K562 (cell line): Measurements from ENCODE around the gene CCDC187. TPM values are rescaled to one million over a fixed set of nuclear protein-coding genes. Genes with fewer than 3 reads are reported as not detected.

Source experiments
- ATAC-seq: fragments of 200-7000 bp; cut with Tn5 transposase; 3 replicates; pipeline ENCODE4 v1.9.1; 2020; ENCODE audit warnings: moderate library complexity
- BruUV-seq: library from RNA; stranded (reverse); fragments of 400-500 nt; replicated peaks from 2 replicates; lab custom pipeline; 2021; lab: Mats Ljungman, UMichigan
- CTCF ChIA-PET: fragments of 300-600 bp; formaldehyde crosslinking; extraction: SDS; loops from one replicate; lab custom pipeline; 2021; ENCODE audit warnings: low intra/inter-chr PET ratio; lab: Yijun Ruan, JAX
- POLR2A ChIA-PET: fragments of 300-600, 350-650 bp; sonication (Branson Sonifier 250); formaldehyde crosslinking; extraction: SDS; loops from one replicate; lab custom pipeline; 2021; ENCODE audit warnings: antibody characterized with exemption, inconsistent platforms; lab: Yijun Ruan, JAX
- DNase-seq, 4 experiments: peaks; one replicate each; pipeline versions ENCODE4 v3.0.0 to v3.0.0-alpha.2; 2011 to 2018; ENCODE audit warnings: low spot score in 3 of 4, mixed read lengths in 3 of 4; ENCODE audit errors: extremely low read depth in 1 of 4
- FAIRE-seq: peaks from 2 replicates; lab custom pipeline; 2011; peaks lifted over from hg19 to GRCh38; lab: Jason Lieb, UNC
- H2AFZ ChIP-seq: 2 replicates; pipeline ENCODE4 v1.6.0; 2011; ENCODE audit warnings: low read depth, low read length, control low read depth, inconsistent platforms
- H3K27ac ChIP-seq: fragments of 200-600 bp; 3 replicates; pipeline ENCODE4 v1.8.0; 2011; ENCODE audit warnings: low read depth, mild to moderate bottlenecking, control low read depth, inconsistent platforms, low read length, moderate library complexity, mixed read lengths; ENCODE audit errors: extremely low read depth
- H3K27me3 ChIP-seq, 2 experiments: fragments of 300-600 bp in 1 of 2; 2 replicates in 1 of 2; 3 replicates in 1 of 2; pipeline versions ENCODE4 v1.6.0 to v1.8.0; 2011; ENCODE audit warnings: inconsistent platforms in 2 of 2, low read length in 2 of 2, mild to moderate bottlenecking in 1 of 2, mixed read lengths in 1 of 2, moderate library complexity in 1 of 2; ENCODE audit not compliant: control insufficient read depth in 2 of 2, insufficient read depth in 2 of 2
- H3K36me3 ChIP-seq: fragments of 300-600 bp; 3 replicates; pipeline ENCODE4 v1.8.0; 2011; ENCODE audit warnings: mild to moderate bottlenecking, low read length, inconsistent platforms; ENCODE audit not compliant: control insufficient read depth, insufficient read depth
- H3K4me1 ChIP-seq, 2 experiments: fragments of 200-600 bp in 1 of 2; replicated peaks in 1 of 2; 2 replicates in 1 of 2; 3 replicates in 1 of 2; pipeline versions ENCODE4 v1.5.1 to v1.8.0; 2011; ENCODE audit warnings: inconsistent platforms in 2 of 2, low read length in 2 of 2, mild to moderate bottlenecking in 1 of 2, mixed read lengths in 1 of 2, moderate library complexity in 1 of 2; ENCODE audit not compliant: control insufficient read depth in 2 of 2, insufficient read depth in 2 of 2
- H3K4me2 ChIP-seq: 2 replicates; pipeline ENCODE4 v1.6.1; 2011; ENCODE audit warnings: low read length, control low read depth, inconsistent platforms, mixed read lengths; ENCODE audit not compliant: insufficient read depth
- H3K4me3 ChIP-seq: fragments of 200-600 bp; sonication (generic), shearing (Covaris generic); 2 replicates; pipeline ENCODE4 v1.5.1; 2016; ENCODE audit warnings: control low read depth, inconsistent platforms
- H3K79me2 ChIP-seq: fragments of 200-600 bp; 3 replicates; pipeline ENCODE4 v1.8.0; 2011; ENCODE audit warnings: low read length, inconsistent platforms; ENCODE audit not compliant: control insufficient read depth, insufficient read depth
- H3K9ac ChIP-seq, 2 experiments: 2 replicates each; pipeline versions ENCODE4 v1.6.0 to v1.6.1; 2011; ENCODE audit warnings: low read depth in 2 of 2, low read length in 2 of 2, control low read depth in 1 of 2, inconsistent platforms in 1 of 2, mild to moderate bottlenecking in 1 of 2, mixed read lengths in 1 of 2; ENCODE audit not compliant: insufficient read depth in 1 of 2
- H3K9me1 ChIP-seq: one replicate; pipeline ENCODE4 v1.6.0; 2011; ENCODE audit warnings: inconsistent platforms, mild to moderate bottlenecking, low read length, moderate library complexity; ENCODE audit not compliant: control insufficient read depth, insufficient read depth
- H3K9me3 ChIP-seq: replicated peaks from 2 replicates; pipeline ENCODE4 v1.5.1; 2011; ENCODE audit warnings: low read depth, low read length, inconsistent platforms; ENCODE audit not compliant: control insufficient read depth, insufficient read depth
- H4K20me1 ChIP-seq: replicated peaks from 2 replicates; pipeline ENCODE4 v1.6.1; 2011; ENCODE audit warnings: low read length, inconsistent platforms, mixed read lengths; ENCODE audit not compliant: control insufficient read depth, insufficient read depth
- ESRRA ChIP-seq: fragments of 450-650 bp; IDR thresholded peaks from 2 replicates; pipeline ENCODE4 v1.6.1; 2014; ENCODE audit warnings: low read depth, mild to moderate bottlenecking, moderate library complexity, borderline replicate concordance
- GABPA ChIP-seq: fragments of 200-800 bp; sonication (Bioruptor generic); conservative IDR thresholded peaks from 2 replicates; pipeline ENCODE4 v1.6.1; 2016; ENCODE audit warnings: low read depth, missing genetic modification characterization, missing compliant biosample characterization
- JUNB ChIP-seq: fragments of 450-650 bp; formaldehyde crosslinking; conservative IDR thresholded peaks from 2 replicates; pipeline ENCODE4 v1.4.0; 2020; ENCODE audit warnings: mild to moderate bottlenecking
- JUND ChIP-seq, 2 experiments: IDR thresholded peaks; 2 replicates in 1 of 2; 3 replicates in 1 of 2; pipeline ENCODE4 v1.6.1; 2011; ENCODE audit warnings: borderline replicate concordance in 2 of 2, low read depth in 2 of 2, low read length in 2 of 2, improper control_type of control experiment in 1 of 2, missing biosample characterization in 1 of 2, missing genetic modification characterization in 1 of 2, missing genetic modification reagents in 1 of 2
- NELFE ChIP-seq: IDR thresholded peaks from 2 replicates; pipeline ENCODE4 v1.6.1; 2011; ENCODE audit warnings: mild to moderate bottlenecking; ENCODE audit not compliant: insufficient read depth, insufficient read length
- RBM34 ChIP-seq: fragments of 200-400 bp; formaldehyde crosslinking; IDR thresholded peaks from 2 replicates; pipeline ENCODE4 v1.6.1; 2018; ENCODE audit warnings: low read length, borderline replicate concordance; ENCODE audit not compliant: insufficient read depth
- XRCC3 ChIP-seq: fragments of 450-650 bp; IDR thresholded peaks from 2 replicates; pipeline ENCODE4 v1.6.1; 2017; ENCODE audit warnings: mild to moderate bottlenecking, moderate library complexity
- ZC3H4 ChIP-seq: sonication (generic); formaldehyde crosslinking; IDR thresholded peaks from 2 replicates; pipeline ENCODE4 v1.9.0; 2021; ENCODE audit warnings: missing genetic modification reagents, borderline replicate concordance
- ZNF143 ChIP-seq: sonication (generic); formaldehyde crosslinking; IDR thresholded peaks from 2 replicates; pipeline ENCODE4 v1.9.0; 2022; ENCODE audit warnings: mild to moderate bottlenecking, missing genetic modification reagents
- ZNF146 ChIP-seq: IDR thresholded peaks from one replicate; pipeline ENCODE4 v1.6.1; 2018; ENCODE audit warnings: missing compliant biosample characterization; ENCODE audit not compliant: unreplicated experiment
- ZNF561 ChIP-seq: fragments of 450-650 bp; formaldehyde crosslinking; conservative IDR thresholded peaks from 2 replicates; pipeline ENCODE4 v1.4.0; 2020; ENCODE audit warnings: mild to moderate bottlenecking, moderate library complexity
- ZNF778 ChIP-seq: fragments of 450-650 bp; formaldehyde crosslinking; IDR thresholded peaks from 2 replicates; pipeline ENCODE4 v1.4.0; 2020; ENCODE audit warnings: mild to moderate bottlenecking, moderate library complexity
- WGBS: fragments of 100-300 bp; shearing (Covaris generic); methylation state at CpG from one replicate; pipeline ENCODE4 v1.1.6; 2016; ENCODE audit warnings: low coverage, mixed read lengths; ENCODE audit not compliant: insufficient coverage; ENCODE audit errors: missing lambda C conversion rate; 5-methylcytosine and 5-hydroxymethylcytosine counted together
- in situ Hi-C: fragments of 300-500 bp; cut with MboI; formaldehyde crosslinking; loops from 4 replicates; pipeline ENCODE4 v1.15.0; 2018; ENCODE audit warnings: inconsistent platforms, mixed read lengths
- intact Hi-C: fragments of 100-400 bp; cut with micrococcal nuclease; formaldehyde crosslinking; loops from 2 replicates; pipeline ENCODE4 v1.14.2; 2022
- polyA plus RNA-seq, 8 experiments: library from polyadenylated mRNA; depleted of rRNA in 4 of 8; stranded (reverse) in 5 of 8; unstranded in 3 of 8; fragments of >200 nt; fragmentation: Nextera tagmentation in 2 of 8; fragmentation: Illumina TruSeq in 1 of 8; extraction: Ambion mirVana in 2 of 8; extraction: Trizol in 1 of 8; gene quantifications; 2 replicates each; pipeline versions ENCODE4 v1.2.1 to v1.2.3, GENCODE V29; 2011 to 2014; ENCODE audit warnings: inconsistent platforms in 1 of 8, missing spikeins in 1 of 8
- total RNA-seq, 7 experiments: library from RNA; depleted of rRNA in 6 of 7; stranded (reverse); fragments of >200 nt in 6 of 7; fragmentation: Illumina TruSeq in 2 of 7; extraction: Trizol in 2 of 7; gene quantifications; 2 replicates each; pipeline versions ENCODE4 v1.2.1 to v1.2.3, GENCODE V29; 2011 to 2021; ENCODE audit warnings: low replicate concordance in 1 of 7
- TF ChIP-seq, protein P1 (sequence below): IDR thresholded peaks from 3 replicates; pipeline ENCODE4 v1.6.1; 2011; ENCODE audit warnings: borderline replicate concordance, mild to moderate bottlenecking, moderate library complexity; ENCODE audit not compliant: insufficient read length; ENCODE audit errors: extremely low read depth
- TF ChIP-seq, protein P2 (sequence below): fragments of 250-450 bp; sonication (Bioruptor Pico); IDR thresholded peaks from 2 replicates; pipeline ENCODE4 v1.8.0; 2022; ENCODE audit warnings: inconsistent platforms
- TF ChIP-seq, protein P3 (sequence below): sonication (generic); formaldehyde crosslinking; IDR thresholded peaks from 2 replicates; pipeline ENCODE4 v1.8.0; 2022; ENCODE audit warnings: missing genetic modification reagents, mild to moderate bottlenecking, borderline replicate concordance

Gene CCDC187
- total and polyA plus RNA-seq, 9 of the 15 experiments (the other 6 are each of a cell fraction or from before 2014, with no cell fraction given) = not detected

DNA sequence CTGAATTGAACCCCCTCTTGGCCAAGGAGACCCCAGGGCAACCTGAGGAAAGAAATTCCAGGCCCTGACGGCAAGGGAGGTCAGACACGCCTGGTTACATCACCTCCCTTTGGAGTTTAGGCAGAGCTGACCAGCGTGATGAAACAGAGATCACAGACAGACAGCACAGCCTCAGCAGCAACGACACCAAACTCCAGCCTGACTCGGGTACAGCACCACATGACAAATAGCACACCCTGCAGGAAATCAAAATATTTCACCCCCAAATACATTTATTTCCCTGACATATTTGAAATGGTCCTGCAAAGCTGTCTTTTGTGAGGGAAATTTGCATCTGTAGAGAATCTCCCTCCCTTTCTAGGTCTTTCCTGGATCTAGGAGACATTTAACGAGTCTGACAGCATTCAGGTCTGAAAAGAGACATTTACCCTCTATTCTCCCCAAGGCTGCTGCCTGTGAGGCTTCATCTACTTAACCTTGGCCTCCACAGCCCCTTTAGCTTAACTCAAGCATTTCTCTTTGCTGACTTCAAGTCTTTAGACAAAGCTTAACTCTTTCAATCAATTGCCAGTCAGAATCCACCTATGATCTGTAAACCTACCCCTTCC is 60.9 kb downstream of the CCDC187 start:
- peaks cover 35% of the 10 kb centered on the region for H4K20me1 ChIP-seq
- peaks cover 74% of the 10 kb centered on the region for H3K79me2 ChIP-seq
- in situ Hi-C loops (no loop called here), intact Hi-C loops (no loop called here)
- ChIA-PET POLR2A (interaction anchor here (0.8 kb wide), 1 partner anchor 13 kb away, joined by 3 read pairs; no protein-coding TSS in a partner anchor), CTCF (no interaction called here)
- FAIRE-seq (peak; percentile 55), DNase-seq (peak in 1 of 4 experiments; percentile 35), ATAC-seq (peak; percentile 36; the same call in 2 of the 3 replicates)
- H3K4me3 ChIP-seq = no peak overlapping the region
- no peak overlapping the region for H3K27ac ChIP-seq
- no TSS peak for BruUV-seq
- H3K9ac ChIP-seq = peak overlapping the region in 1 of 2 experiments; percentile 7; a peak in 1 of 4 replicates
- WGBS = 55% methylated on average over 6 of the region's 6 CpGs
- H3K4me1 ChIP-seq = peaks cover 44 to 65% of the 10 kb centered on the region in 2 experiments
- H3K4me2 ChIP-seq = peak overlapping the region; percentile 4; the same call in 1 of the 2 replicates
- H2AFZ ChIP-seq = no peak overlapping the region
- H3K27me3 ChIP-seq = peaks cover 0 to 13% of the 10 kb centered on the region in 2 experiments; a peak in 2 of 5 replicates
- peaks cover 4% of the 10 kb centered on the region for H3K9me1 ChIP-seq
- no peaks in the 10 kb centered on the region for H3K9me3 ChIP-seq
- H3K36me3 ChIP-seq = peaks cover 33% of the 10 kb centered on the region
- TF ChIP-seq ESRRA = no peak
- no peak for TF ChIP-seq ZNF143 (CRISPR knock-in tag)
- TF ChIP-seq ZC3H4 (CRISPR knock-in tag) = no peak
- TF ChIP-seq, protein P1, sequence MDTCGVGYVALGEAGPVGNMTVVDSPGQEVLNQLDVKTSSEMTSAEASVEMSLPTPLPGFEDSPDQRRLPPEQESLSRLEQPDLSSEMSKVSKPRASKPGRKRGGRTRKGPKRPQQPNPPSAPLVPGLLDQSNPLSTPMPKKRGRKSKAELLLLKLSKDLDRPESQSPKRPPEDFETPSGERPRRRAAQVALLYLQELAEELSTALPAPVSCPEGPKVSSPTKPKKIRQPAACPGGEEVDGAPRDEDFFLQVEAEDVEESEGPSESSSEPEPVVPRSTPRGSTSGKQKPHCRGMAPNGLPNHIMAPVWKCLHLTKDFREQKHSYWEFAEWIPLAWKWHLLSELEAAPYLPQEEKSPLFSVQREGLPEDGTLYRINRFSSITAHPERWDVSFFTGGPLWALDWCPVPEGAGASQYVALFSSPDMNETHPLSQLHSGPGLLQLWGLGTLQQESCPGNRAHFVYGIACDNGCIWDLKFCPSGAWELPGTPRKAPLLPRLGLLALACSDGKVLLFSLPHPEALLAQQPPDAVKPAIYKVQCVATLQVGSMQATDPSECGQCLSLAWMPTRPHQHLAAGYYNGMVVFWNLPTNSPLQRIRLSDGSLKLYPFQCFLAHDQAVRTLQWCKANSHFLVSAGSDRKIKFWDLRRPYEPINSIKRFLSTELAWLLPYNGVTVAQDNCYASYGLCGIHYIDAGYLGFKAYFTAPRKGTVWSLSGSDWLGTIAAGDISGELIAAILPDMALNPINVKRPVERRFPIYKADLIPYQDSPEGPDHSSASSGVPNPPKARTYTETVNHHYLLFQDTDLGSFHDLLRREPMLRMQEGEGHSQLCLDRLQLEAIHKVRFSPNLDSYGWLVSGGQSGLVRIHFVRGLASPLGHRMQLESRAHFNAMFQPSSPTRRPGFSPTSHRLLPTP = no peak
- TF ChIP-seq GABPA (tag) = no peak
- TF ChIP-seq JUND (IDR thresholded peaks at IDR 0.05; ENCODE audit: borderline replicate concordance, low read depth, low read length) = no peak
- no peak for TF ChIP-seq JUND (tag; IDR thresholded peaks at IDR 0.05; ENCODE audit: borderline replicate concordance, low read depth, low read length)
- TF ChIP-seq, protein P2, sequence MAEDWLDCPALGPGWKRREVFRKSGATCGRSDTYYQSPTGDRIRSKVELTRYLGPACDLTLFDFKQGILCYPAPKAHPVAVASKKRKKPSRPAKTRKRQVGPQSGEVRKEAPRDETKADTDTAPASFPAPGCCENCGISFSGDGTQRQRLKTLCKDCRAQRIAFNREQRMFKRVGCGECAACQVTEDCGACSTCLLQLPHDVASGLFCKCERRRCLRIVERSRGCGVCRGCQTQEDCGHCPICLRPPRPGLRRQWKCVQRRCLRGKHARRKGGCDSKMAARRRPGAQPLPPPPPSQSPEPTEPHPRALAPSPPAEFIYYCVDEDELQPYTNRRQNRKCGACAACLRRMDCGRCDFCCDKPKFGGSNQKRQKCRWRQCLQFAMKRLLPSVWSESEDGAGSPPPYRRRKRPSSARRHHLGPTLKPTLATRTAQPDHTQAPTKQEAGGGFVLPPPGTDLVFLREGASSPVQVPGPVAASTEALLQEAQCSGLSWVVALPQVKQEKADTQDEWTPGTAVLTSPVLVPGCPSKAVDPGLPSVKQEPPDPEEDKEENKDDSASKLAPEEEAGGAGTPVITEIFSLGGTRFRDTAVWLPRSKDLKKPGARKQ (CRISPR knock-in tag) = no peak
- TF ChIP-seq ZNF778 (CRISPR knock-in tag) = no peak
- TF ChIP-seq RBM34 = no peak
- no peak for TF ChIP-seq ZNF561
- no peak for TF ChIP-seq JUNB (CRISPR knock-in tag)
- TF ChIP-seq XRCC3 = no peak
- TF ChIP-seq, protein P3, sequence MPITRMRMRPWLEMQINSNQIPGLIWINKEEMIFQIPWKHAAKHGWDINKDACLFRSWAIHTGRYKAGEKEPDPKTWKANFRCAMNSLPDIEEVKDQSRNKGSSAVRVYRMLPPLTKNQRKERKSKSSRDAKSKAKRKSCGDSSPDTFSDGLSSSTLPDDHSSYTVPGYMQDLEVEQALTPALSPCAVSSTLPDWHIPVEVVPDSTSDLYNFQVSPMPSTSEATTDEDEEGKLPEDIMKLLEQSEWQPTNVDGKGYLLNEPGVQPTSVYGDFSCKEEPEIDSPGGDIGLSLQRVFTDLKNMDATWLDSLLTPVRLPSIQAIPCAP = no peak
- no peak for TF ChIP-seq NELFE
- TF ChIP-seq ZNF146 (CRISPR knock-in tag) = no peak
